GM18517 (cell line): Measurements from ENCODE around the gene TMEM9.
A peak's percentile ranks its signal among the peaks of the same experiment; 100 is the strongest.

Experiments used
- ATAC-seq: cut with Tn5 transposase; IDR thresholded peaks from one replicate; pipeline ENCODE4 v1.9.1; 2021; ENCODE audit warnings: mild to moderate bottlenecking, moderate library complexity; ENCODE audit not compliant: unreplicated experiment

The TMEM9 gene

DNA sequence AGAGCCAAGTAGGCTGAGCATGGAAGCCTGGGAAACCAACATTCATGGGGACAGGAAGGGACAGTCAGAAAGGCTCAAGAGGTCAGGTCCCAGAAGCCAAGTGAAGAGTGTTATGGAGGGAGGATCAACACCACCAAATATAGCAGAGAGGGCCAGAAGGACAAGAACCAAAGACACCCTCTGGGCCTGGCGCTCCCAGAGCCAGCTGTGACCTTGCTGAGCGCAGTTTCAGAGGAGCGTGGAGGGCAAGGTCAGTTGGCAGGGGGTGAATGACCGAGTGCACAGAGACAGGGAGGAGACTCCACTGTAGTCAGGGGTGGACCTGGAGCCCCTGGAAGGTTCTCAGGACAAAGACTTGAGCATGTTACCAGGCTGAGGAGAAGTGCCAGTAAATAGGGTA, 22.9 kb downstream of the TMEM9 start:
- no peak for ATAC-seq

DNA sequence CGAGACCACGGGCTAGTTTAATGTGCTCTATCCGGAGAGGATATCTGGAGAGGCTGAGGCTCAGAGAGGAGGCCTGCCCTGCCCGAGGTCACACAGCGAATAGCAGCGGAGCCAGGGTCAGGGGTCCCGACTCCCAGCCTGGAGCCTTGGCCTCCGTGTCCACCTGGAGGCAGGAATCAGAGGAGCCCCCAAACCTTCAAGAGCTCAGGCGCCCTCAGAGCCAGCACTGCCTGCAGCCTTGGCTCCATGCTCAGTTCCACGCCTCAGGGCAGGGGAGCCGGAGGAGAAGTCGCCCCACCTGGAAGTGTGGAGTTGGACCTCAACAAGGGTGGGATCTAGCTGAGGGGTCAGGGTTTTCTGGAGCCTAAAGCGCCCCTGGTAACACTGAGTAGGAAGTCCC, 25.3 kb downstream of the TMEM9 start:
- no peak for ATAC-seq

DNA sequence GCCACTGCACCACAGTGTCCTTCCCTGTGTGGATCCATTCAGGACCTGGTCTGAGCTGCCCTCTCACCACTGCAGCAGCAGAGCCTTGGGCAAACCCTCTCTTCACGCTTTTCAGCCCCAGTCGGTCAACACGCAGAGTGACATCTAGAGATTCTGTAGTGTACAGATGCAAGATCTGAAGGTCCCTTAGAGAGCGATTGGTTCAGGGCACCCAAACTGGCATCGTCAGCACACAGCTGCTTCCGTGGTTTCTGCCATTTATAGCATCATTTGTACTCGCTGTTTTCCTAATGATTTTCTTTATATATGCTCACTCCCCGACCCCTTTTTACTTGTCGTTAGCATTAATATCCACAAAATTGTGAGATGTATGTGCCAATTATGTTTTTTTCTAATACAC, 25.8 kb downstream of the TMEM9 start:
- ATAC-seq: no peak

DNA sequence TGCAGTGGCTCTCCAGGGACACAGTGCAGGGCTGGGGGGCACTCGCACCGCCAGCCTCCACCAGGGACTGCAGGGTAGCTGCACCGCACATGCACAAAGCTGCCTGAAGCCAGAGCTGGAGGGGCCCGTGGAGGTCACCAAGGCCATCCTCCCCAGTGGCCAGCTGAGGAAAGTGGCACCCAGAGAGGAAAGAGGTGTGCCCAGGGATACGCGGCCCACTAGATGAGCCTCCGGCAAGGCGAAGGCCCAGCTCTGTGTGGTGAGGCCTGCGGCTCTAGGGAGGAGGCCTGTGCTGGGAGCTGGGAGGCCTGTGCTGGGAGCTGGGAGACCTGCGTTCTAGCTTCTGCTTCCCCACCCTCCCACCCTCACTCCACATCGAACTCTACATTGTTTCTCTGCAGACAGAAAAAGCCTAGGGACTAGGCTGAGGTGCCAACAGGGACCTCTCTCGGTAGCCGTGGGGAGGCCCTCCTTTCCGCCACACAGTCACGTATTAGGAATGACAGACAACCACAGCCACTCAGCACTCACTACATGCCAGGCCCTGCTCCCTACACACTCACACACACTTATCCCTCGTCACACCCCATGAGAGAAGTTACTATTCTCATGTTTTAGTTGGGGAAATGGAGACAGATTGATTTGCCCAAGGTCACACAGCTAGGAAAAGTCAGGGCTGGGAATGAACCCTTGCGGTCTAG, 26.4 kb downstream of the TMEM9 start:
- no peak for ATAC-seq

DNA sequence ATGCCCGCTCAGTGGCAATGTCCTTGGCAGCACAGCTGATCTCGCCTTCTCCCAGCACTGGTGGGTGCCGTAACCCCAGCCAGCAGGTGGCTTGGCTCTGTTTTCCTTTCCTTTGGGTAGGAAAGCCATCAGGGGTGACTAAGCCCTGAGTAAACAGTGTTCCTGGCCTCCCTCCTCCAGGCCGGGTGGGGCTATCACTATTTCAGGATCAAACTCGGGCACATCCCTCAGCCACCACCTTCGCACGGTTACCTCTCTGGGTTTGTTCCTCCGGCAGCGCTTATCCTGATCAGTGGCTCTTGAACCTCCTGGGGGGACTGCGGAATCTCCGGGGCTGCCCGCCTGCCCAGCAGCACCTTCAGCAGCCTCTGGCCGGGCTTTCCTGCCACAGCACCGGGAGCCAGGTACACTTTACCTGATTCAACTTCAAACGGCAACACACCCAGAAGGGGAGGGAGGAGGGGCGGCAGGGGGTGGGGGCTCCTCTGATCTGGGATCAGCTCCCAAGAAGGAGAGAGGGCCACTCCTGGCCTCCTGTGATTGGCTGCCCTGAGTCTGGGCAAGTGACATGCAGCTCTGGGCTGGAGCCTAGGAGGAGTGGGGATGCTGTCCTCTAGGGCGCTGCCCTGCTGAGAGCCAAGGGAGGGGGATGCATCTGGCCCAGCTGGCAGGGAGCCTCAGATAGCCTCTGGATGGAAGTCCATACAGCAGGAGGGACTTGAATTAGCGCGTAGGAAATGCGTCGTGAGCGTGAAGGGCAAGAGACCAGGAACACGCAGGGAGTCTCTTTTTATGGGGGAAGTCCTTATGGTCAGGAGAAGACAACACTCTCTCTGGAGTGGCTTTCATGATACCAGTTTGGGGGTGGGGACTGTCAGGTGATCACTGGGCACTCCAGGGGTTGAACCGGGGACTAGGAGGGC, 27.2 kb downstream of the TMEM9 start, which contains the start of gene ASCL5:
ASCL5 (minus strand) TSS at position 353 of the 923 bp plus-strand sequence. CDS start 11,812 bp downstream, outside the sequence.
- ATAC-seq: no peak

- ATAC-seq: no peak
Measured at GRCh38 chr1:201126463-201126831, 27.8 kb downstream of the TMEM9 start.

DNA sequence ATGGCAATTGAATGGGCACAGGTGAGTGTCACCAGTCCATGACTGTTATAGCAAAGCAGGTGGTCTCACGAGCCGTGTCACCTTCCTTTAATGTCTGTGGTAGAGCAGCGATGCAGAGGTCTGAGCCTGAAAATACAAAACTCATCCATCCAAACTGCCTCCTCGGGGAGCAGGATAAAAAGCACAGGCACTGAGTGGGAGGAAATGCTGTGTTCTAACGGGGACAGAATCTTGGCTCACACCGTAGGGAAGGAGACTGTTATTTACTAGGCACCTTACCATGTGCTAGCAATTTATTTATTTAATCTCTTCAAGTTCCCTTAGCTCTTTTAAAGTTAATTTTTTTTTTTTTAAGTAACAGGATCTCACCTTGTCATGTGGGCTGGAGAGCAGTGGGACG, 28.5 kb downstream of the TMEM9 start:
- no peak for ATAC-seq

GRCh38 chr1:201125019-201125418, 29.3 kb downstream of the TMEM9 start:
- ATAC-seq: no peak

- no peak for ATAC-seq
Measured at GRCh38 chr1:201123866-201124265, 30.4 kb downstream of the TMEM9 start.

- no peak for ATAC-seq
Measured at GRCh38 chr1:201122321-201122957, 31.8 kb downstream of the TMEM9 start.

- ATAC-seq: no peak
Measured at GRCh38 chr1:201119206-201120197, 34.8 kb downstream of the TMEM9 start.

DNA sequence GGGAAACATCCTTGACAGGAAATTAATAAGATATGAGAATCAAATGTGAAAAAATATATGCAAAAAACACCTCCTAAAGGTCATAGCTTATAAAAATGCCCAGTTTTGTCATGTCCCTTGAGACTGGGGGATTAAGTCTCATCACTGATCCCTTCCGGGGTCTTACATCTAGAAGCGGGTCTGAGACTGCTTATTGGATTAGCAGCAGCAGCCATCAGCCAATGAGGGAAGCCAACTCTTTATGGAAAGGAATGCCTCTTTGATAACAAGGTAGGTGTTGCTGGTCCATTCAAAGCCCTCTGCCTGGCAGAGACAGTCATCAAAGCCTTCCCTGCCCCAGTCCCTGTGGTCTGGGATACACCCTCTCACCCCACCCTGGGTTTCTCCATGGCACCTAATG, 38.2 kb downstream of the TMEM9 start:
- ATAC-seq: no peak

- no peak for ATAC-seq
Measured at GRCh38 chr1:201115390-201115937, 38.8 kb downstream of the TMEM9 start.

DNA sequence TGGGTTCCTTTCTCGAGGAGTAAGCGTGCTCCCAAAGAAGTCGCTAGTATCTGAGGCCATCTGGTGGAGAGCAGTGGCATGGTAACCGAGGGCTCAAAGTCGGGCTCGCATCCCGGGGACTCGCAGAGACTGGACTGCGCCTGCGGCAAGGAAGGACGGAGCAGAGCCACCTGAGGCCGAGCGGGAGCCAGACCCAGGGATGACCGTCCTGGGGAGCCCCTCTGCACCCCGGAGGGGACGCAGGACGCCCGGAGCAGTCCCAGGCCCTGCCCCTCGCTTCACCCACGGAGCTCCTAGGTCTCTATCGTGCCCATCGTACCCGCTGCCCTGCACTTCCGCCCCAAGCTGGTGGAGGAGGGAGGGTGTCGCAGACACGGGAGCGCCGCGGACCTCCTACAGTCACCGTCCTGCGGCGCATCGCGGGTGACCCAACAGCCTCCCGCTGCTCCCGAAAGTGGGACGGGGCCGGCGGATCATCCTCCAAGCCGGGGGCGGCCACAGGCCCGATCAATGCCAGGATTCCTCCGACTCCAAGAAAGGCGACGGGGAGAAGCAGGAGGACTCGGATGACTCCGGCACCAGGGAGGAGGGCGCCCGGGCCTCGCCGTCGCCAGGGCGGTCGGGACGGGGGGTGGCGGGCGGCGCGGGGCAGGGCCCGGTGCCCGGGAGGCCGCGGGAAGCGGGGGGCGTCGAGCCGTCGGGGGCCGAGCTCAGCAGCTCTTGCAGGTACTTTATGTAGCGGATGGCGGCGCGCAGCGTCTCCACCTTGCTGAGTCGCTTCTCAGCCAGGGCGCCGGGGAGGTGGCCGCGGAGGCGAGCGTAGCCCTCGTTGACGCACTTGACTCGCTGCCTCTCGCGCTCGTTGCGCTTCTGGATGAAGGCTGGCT, 39.8 kb downstream of the TMEM9 start:
- peak; percentile 94 for ATAC-seq

GRCh38 chr1:201113451-201114244, 40.6 kb downstream of the TMEM9 start:
- ATAC-seq: no peak

GRCh38 chr1:201112926-201113325, 41.3 kb downstream of the TMEM9 start:
- ATAC-seq: no peak

DNA sequence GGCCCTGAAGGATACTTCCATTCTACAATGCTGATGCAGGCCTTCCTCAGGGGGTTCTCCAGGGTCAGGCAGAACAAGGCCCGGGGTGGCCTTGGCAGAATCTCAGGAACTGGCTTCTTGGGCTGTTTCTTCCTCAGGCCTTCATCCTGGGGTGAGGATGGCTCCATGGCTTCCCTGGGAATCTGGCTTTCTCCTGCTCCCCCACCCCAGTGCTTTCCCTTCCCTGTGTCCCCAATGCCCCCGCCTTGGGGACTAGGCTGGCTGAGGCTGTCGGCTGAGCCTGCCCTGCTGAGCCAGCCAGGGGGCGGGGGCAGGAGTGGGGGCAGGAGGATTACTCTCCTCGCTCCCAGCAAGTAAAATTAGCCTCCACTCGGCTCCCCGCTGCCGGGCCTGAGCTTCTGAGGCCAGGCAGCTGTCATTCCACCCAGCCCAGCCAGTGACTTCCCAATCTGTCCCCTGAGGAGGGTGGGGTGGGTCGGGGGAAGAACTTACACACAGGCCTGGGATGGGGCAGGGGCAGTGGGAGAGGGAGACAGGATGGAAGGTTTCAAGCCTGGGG, 42.0 kb downstream of the TMEM9 start, which contains the start of gene CACNA1S:
CACNA1S (minus strand) TSS at position 254 of the 559 bp plus-strand sequence; CDS start at position 167, 87 bp downstream.
- ATAC-seq: no peak

DNA sequence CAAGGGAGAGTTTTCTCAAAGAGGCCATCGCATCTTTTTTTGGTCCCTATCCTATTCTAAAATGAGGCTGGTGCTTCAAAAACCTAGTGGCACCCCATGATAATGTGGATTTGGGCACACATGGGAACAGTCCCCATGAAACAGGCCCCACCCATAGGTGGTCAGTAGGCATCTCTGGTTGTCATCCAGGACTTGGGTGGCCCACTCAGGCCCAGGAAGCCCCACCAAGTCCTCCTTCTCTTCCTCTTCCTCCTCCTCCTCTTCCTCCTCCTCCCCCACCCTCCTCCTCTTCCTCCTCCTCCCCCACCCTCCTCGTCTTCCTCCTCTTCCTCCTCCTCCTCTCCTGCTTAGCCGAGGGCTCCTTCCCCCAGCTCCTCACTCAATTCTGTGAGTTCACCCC, 42.6 kb downstream of the TMEM9 start:
- no peak for ATAC-seq
